ENCODE measurements around the gene RBM33.

DNA sequence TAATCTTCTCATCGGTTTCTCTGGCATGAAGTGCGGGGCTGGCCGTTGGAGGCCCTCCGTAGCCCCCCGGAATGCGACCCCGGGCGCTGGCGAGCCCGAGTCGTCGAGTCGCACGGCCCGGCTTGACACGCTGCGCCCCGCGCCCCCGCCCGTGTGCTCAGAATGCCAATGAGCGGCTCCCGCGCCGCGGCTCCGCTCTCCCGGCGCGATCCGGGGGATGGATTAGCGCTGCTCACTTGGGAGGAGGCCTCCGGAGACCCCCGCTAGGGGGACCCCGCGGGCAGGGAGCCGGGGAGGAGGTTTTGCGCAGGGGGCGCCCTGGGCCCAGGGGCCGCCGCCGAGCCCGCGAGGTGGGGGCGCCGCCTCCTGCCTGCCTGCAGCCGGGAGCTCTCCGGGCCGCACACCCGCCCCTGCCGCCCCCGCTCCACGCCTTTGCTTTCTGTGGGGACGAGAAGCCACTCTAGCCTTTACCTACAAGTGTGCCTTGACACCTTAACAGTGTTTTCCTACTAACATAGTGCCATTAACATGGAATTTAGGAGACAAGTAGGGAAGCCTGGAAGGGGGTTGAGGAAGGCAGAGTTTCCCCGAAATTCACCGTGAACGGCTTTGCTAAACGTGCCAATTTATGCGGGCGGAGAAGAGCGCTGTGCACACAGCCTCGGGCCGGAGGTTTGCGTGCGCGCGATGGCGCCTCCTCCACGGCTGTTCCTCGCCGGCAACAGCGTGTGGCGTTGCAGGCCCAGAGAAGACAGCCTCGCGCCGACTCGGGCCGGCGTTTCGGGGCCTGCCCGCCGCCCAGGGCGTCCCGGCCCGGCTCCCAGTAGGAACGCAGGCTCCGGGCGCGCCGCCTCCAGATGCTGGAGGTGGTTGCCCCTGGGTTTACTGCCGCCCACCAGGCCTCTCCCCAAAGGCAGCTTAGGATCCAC lies 160.7 kb downstream of the RBM33 start:
- TF ChIP-seq BHLHE40 (IDR thresholded peaks at IDR 0.05; ENCODE audit: borderline replicate concordance) = no peak
- 0 out of 2 replicates have a peak, but pooled peaks have one; percentile 1 for TF ChIP-seq ARNT (IDR thresholded peaks at IDR 0.05)
- no peak for TF ChIP-seq CTBP1 (IDR thresholded peaks at IDR 0.05; ENCODE audit: borderline replicate concordance)
- TF ChIP-seq NFRKB (IDR thresholded peaks at IDR 0.05) = no peak
